Suprapubic skin (tissue), 4 donors: Measurements from ENCODE around the gene GNRHR.

Experiments
- EP300 ChIP-seq: sonication (generic); formaldehyde crosslinking; IDR thresholded peaks from one replicate; pipeline ENCODE4 v1.6.1; 2017; ENCODE audit warnings: antibody characterized with exemption
- POLR2A ChIP-seq, 2 donors: fragments of 450-650 bp; IDR thresholded peaks; one replicate each; pipeline ENCODE4 v1.6.1; 2017; ENCODE audit warnings: antibody characterized with exemption in 2 of 2, mild to moderate bottlenecking in 2 of 2, moderate library complexity in 2 of 2
- POLR2AphosphoS5 ChIP-seq, 3 donors: sonication (generic); formaldehyde crosslinking; IDR thresholded peaks; one replicate each; pipeline ENCODE4 v1.6.1; 2017; ENCODE audit warnings: antibody characterized with exemption in 3 of 3
- TF ChIP-seq, protein P1 (sequence below), 2 donors: fragments of 200-600 bp in 1 of 2; fragments of 450-650 bp in 1 of 2; sonication (generic) in 1 of 2; IDR thresholded peaks; one replicate each; pipeline ENCODE4 v1.5.1; 2016 to 2019; ENCODE audit warnings: antibody characterized with exemption in 2 of 2, mild to moderate bottlenecking in 1 of 2, moderate library complexity in 1 of 2

DNA sequence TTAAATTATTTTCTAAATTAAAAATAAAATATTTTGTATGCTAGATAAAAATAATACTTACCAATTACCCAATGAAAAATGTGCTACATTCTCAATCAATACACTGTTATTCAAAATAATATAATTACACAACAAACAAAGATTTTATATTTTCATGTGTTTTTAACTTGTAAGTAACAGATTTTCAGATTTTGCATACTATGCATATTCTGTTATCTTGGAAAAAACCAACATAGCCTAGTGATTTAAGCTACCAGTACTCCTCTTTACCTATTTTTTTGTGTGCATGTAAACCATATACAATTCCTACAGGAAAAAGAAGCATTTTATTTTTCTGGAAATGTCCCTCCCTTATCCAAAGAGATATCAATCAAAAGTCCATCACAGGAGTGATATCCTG, 10.0 kb upstream of the GNRHR start:
- TF ChIP-seq, protein P1, sequence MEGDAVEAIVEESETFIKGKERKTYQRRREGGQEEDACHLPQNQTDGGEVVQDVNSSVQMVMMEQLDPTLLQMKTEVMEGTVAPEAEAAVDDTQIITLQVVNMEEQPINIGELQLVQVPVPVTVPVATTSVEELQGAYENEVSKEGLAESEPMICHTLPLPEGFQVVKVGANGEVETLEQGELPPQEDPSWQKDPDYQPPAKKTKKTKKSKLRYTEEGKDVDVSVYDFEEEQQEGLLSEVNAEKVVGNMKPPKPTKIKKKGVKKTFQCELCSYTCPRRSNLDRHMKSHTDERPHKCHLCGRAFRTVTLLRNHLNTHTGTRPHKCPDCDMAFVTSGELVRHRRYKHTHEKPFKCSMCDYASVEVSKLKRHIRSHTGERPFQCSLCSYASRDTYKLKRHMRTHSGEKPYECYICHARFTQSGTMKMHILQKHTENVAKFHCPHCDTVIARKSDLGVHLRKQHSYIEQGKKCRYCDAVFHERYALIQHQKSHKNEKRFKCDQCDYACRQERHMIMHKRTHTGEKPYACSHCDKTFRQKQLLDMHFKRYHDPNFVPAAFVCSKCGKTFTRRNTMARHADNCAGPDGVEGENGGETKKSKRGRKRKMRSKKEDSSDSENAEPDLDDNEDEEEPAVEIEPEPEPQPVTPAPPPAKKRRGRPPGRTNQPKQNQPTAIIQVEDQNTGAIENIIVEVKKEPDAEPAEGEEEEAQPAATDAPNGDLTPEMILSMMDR (IDR thresholded peaks at IDR 0.05), result no peak
- no peak for TF ChIP-seq POLR2AphosphoS5 (IDR thresholded peaks at IDR 0.05)
- no peak for TF ChIP-seq POLR2A (IDR thresholded peaks at IDR 0.05)
- TF ChIP-seq EP300, result no peak
